Measurements from ENCODE around the gene MBNL3. TPM values are rescaled to one million over a fixed set of nuclear protein-coding genes. Genes with fewer than 3 reads are reported as not detected.

Gene MBNL3
- total and polyA plus RNA-seq, 3 experiments from 2014 or later: 27.8 to 31.2 (median 31.1) TPM

DNA sequence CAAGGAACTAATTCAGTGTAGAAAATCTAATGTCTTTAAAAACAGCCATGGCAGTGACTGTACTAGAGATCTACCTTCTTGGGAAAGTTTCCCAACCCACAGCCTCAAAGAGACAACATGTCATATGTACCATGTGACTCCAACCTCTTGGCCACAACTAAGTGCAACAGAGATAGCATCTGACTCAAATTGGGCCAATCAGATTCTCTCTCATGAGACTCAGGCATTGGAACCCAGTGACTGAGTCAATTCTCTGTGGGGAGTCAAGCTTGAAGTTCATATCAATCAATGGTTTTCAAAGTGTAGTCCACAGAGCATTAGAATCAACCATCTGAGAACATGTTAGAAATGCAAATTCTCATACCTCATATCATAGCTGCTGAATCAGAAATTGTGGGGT lies 123.3 kb downstream of the MBNL3 start:
- no peak overlapping the region for H3K27ac Mint-ChIP-seq
- ChIA-PET POLR2A (no interaction called here), CTCF (no interaction called here)
- no peaks in the 10 kb centered on the region for H3K9me3 Mint-ChIP-seq
- peaks cover 0 to 2% of the 10 kb centered on the region in 2 donors for H3K27me3 Mint-ChIP-seq
- no peak for DNase-seq
- peaks cover 0 to 4% (median 0%) of the 10 kb centered on the region in 3 donors for H3K4me1 Mint-ChIP-seq
- no peak overlapping the region for H3K4me3 ChIP-seq (ENCODE audit: low read length)
- H3K27ac ChIP-seq (ENCODE audit: low read depth, low read length): no peak overlapping the region
- H3K4me3 Mint-ChIP-seq: no peak overlapping the region
- no peaks in the 10 kb centered on the region for H3K27me3 ChIP-seq (ENCODE audit: insufficient read depth, low read length, poor library complexity, severe bottlenecking)
- H3K9me3 ChIP-seq (ENCODE audit: low read length): no peaks in the 10 kb centered on the region
- no peaks in the 10 kb centered on the region for H3K4me1 ChIP-seq (ENCODE audit: insufficient read depth, low read length)
- H3K36me3 ChIP-seq (ENCODE audit: insufficient read depth, low read length): no peaks in the 10 kb centered on the region
- H3K36me3 Mint-ChIP-seq: peaks cover 0 to 1% (median 0%) of the 10 kb centered on the region in 3 donors

DNA sequence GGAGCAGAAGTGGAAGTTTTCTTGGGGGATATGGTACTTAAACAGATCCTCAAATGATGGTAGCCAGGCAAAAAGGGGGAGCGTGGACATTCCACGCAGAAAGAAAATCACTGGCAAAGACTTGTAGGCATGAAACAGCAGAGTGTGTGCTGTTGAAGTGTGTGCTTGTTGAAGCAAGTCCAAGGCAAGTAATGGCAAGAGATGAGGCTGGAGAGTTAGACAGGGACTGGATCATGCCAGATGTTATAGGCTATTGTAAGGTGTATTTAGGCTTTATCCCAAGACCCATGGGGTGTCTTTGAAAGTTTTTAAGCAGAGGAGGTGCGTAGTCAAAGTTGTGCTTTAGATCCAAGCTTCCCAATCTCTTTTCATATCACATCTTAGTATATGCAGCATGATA lies 124.5 kb downstream of the MBNL3 start:
- Mint-ChIP-seq H3K27ac (no peak overlapping the region), H3K4me3 (no peak overlapping the region), H3K4me1 (peaks cover 0 to 4% (median 0%) of the 10 kb centered on the region in 3 donors), H3K27me3 (peaks cover 0 to 5% of the 10 kb centered on the region in 2 donors), H3K36me3 (peaks cover 0 to 1% (median 0%) of the 10 kb centered on the region in 3 donors), H3K9me3 (no peaks in the 10 kb centered on the region)
- no peaks in the 10 kb centered on the region for H3K36me3 ChIP-seq (ENCODE audit: insufficient read depth, low read length)
- no peaks in the 10 kb centered on the region for H3K4me1 ChIP-seq (ENCODE audit: insufficient read depth, low read length)
- no peaks in the 10 kb centered on the region for H3K27me3 ChIP-seq (ENCODE audit: insufficient read depth, low read length, poor library complexity, severe bottlenecking)
- H3K27ac ChIP-seq (ENCODE audit: low read depth, low read length): no peak overlapping the region
- DNase-seq: no peak
- H3K4me3 ChIP-seq (ENCODE audit: low read length): no peak overlapping the region
- CTCF ChIA-PET: no interaction called here
- POLR2A ChIA-PET: no interaction called here
- H3K9me3 ChIP-seq (ENCODE audit: low read length): no peaks in the 10 kb centered on the region

DNA sequence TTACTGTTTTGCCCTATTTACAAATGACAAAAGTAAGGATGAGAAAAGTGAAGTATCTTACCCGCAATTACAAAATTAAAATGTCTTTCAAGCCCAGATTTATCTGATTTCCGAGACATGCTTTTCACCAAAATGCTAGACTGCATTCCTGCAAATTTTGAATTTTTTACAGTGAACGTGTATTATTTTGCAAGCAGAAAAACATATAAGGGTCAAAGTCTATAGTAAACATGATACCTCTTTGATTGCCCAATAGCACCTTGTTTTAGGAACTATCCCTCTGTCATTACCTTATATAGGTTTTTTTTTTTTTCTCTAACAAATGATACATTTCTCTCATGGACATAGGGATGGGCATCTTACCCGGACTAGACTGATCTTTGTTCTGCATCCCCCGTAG lies 135.4 kb downstream of the MBNL3 start:
- Mint-ChIP-seq H3K27me3 (peaks cover 0 to 2% of the 10 kb centered on the region in 2 donors), H3K9me3 (no peaks in the 10 kb centered on the region), H3K36me3 (no peaks in the 10 kb centered on the region), H3K4me1 (no peaks in the 10 kb centered on the region), H3K4me3 (no peak overlapping the region), H3K27ac (no peak overlapping the region)
- ChIA-PET POLR2A (no interaction called here), CTCF (no interaction called here)
- Histone ChIP-seq H3K27ac (ENCODE audit: low read depth, low read length) (no peak overlapping the region), H3K36me3 (ENCODE audit: insufficient read depth, low read length) (no peaks in the 10 kb centered on the region), H3K27me3 (ENCODE audit: insufficient read depth, low read length, poor library complexity, severe bottlenecking) (no peaks in the 10 kb centered on the region), H3K9me3 (ENCODE audit: low read length) (no peaks in the 10 kb centered on the region), H3K4me3 (ENCODE audit: low read length) (no peak overlapping the region), H3K4me1 (ENCODE audit: insufficient read depth, low read length) (no peaks in the 10 kb centered on the region)
- no peak for DNase-seq

DNA sequence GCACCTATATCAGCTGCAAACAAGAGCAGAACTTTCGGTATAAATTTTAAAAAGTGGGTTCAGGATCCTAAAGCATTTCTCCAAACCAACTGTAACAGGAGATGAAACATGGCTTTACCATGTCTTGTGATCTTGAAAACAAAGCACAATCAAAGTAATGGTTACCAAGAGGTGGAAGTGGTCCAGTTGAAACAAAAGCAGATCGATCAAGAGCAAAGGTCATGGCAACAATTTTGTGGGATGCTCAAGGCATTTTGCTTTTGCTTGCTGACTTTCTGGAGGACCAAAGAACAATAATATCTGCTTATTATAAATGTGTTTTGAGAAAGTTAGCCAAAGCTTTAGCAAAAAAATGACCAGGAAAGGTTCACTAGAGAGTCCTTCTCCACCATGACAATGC lies 152.7 kb downstream of the MBNL3 start:
- peaks cover 0 to 5% (median 0%) of the 10 kb centered on the region in 5 donors for H3K9me3 Mint-ChIP-seq
- no peaks in the 10 kb centered on the region for H3K4me1 ChIP-seq (ENCODE audit: insufficient read depth, low read length)
- H3K36me3 ChIP-seq (ENCODE audit: insufficient read depth, low read length): no peaks in the 10 kb centered on the region
- H3K4me3 Mint-ChIP-seq: no peak overlapping the region
- no peaks in the 10 kb centered on the region for H3K27me3 ChIP-seq (ENCODE audit: insufficient read depth, low read length, poor library complexity, severe bottlenecking)
- H3K9me3 ChIP-seq (ENCODE audit: low read length): no peaks in the 10 kb centered on the region
- peaks cover 2 to 9% (median 8%) of the 10 kb centered on the region in 3 donors for H3K4me1 Mint-ChIP-seq
- no peak overlapping the region for H3K27ac Mint-ChIP-seq
- CTCF ChIA-PET: no interaction called here
- H3K27ac ChIP-seq (ENCODE audit: low read depth, low read length): no peak overlapping the region
- no peak overlapping the region for H3K4me3 ChIP-seq (ENCODE audit: low read length)
- DNase-seq: no peak
- peaks cover 0 to 6% (median 0%) of the 10 kb centered on the region in 3 donors for H3K36me3 Mint-ChIP-seq
- POLR2A ChIA-PET: no interaction called here
- peaks cover 0 to 8% of the 10 kb centered on the region in 2 donors for H3K27me3 Mint-ChIP-seq

DNA sequence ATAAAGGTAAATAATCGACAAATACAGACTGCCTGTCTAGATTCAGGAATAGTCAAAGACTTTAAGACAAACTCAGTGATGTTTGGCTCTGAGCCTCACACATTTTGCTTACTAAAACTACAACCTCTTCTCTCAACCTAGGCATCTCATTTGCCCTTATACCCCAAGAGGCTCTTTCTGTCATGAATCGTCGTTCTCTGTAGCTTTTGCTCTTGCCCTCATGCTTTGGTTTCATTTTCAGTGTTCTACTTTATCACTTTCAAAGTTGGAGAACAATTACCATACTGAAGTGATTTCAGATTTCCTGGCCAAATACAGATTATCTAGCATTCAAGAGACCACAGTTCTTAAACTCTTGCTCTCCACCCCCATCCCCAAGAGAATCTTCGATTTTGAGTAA lies 155.5 kb downstream of the MBNL3 start:
- Mint-ChIP-seq H3K36me3 (peaks cover 0 to 1% (median 0%) of the 10 kb centered on the region in 3 donors), H3K4me1 (peaks cover 2 to 9% (median 8%) of the 10 kb centered on the region in 3 donors), H3K9me3 (peaks cover 0 to 2% (median 0%) of the 10 kb centered on the region in 5 donors), H3K27ac (peak overlapping the region in 1 of 8 donors; percentile 50), H3K27me3 (peaks cover 0 to 4% of the 10 kb centered on the region in 2 donors), H3K4me3 (peak overlapping the region in 2 of 7 donors; percentile 11 to 52)
- Histone ChIP-seq H3K27me3 (ENCODE audit: insufficient read depth, low read length, poor library complexity, severe bottlenecking) (no peaks in the 10 kb centered on the region), H3K4me1 (ENCODE audit: insufficient read depth, low read length) (no peaks in the 10 kb centered on the region), H3K9me3 (ENCODE audit: low read length) (no peaks in the 10 kb centered on the region), H3K36me3 (ENCODE audit: insufficient read depth, low read length) (no peaks in the 10 kb centered on the region), H3K4me3 (ENCODE audit: low read length) (no peak overlapping the region), H3K27ac (ENCODE audit: low read depth, low read length) (no peak overlapping the region)
- CTCF ChIA-PET: no interaction called here
- POLR2A ChIA-PET: no interaction called here
- DNase-seq: no peak

DNA sequence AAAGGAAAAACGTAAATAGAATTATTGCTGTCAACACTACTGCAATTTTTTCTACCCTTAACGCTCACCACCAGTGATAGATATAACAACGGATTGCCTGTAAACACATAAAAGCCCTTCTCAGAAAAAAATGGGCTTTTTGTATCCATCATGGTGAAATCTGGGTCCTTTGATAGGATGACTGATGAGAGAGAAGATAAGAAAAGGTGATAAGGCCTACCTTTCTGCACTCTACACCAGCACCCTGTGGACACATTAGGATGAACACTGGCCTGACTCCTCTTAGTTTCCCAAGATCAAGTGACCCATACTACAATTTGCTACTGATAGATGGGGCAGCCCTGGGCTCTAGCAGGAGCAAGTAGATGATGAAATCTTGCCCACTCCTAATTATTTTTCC lies 157.3 kb downstream of the MBNL3 start:
- Mint-ChIP-seq H3K9me3 (peaks cover 0 to 6% (median 2%) of the 10 kb centered on the region in 5 donors), H3K27me3 (peaks cover 0 to 4% of the 10 kb centered on the region in 2 donors), H3K4me1 (peaks cover 2 to 9% (median 8%) of the 10 kb centered on the region in 3 donors), H3K27ac (no peak overlapping the region), H3K36me3 (peaks cover 0 to 3% (median 1%) of the 10 kb centered on the region in 3 donors), H3K4me3 (peak overlapping the region in 1 of 7 donors; percentile 32)
- ChIA-PET POLR2A (no interaction called here), CTCF (no interaction called here)
- Histone ChIP-seq H3K9me3 (ENCODE audit: low read length) (no peaks in the 10 kb centered on the region), H3K27me3 (ENCODE audit: insufficient read depth, low read length, poor library complexity, severe bottlenecking) (no peaks in the 10 kb centered on the region), H3K36me3 (ENCODE audit: insufficient read depth, low read length) (no peaks in the 10 kb centered on the region), H3K4me3 (ENCODE audit: low read length) (no peak overlapping the region), H3K27ac (ENCODE audit: low read depth, low read length) (no peak overlapping the region), H3K4me1 (ENCODE audit: insufficient read depth, low read length) (no peaks in the 10 kb centered on the region)
- no peak for DNase-seq

DNA sequence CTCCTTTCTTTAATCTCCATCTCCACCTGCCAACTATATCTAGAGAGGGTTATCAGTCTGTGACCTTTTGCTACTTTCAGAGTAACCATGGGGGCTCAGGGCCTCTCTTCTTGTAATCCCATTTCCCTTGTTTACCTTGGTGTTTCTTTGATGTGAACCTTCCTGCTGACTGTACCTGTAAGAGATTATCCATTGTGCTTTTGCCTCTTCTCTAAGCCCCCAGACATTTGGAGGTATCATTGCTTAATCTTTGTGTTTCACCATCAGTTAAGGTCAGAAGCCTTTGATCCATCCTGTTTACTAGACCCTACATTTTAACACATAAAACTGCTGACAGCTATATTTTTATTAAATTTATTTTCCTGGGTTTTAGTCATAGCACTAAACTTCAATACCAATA lies 157.8 kb downstream of the MBNL3 start:
- H3K36me3 Mint-ChIP-seq: peaks cover 0 to 6% (median 1%) of the 10 kb centered on the region in 3 donors
- no peak overlapping the region for H3K27ac ChIP-seq (ENCODE audit: low read depth, low read length)
- H3K4me1 Mint-ChIP-seq: peaks cover 2 to 9% (median 8%) of the 10 kb centered on the region in 3 donors
- no peak overlapping the region for H3K4me3 ChIP-seq (ENCODE audit: low read length)
- no peaks in the 10 kb centered on the region for H3K36me3 ChIP-seq (ENCODE audit: insufficient read depth, low read length)
- no peak overlapping the region for H3K4me3 Mint-ChIP-seq
- no peaks in the 10 kb centered on the region for H3K9me3 ChIP-seq (ENCODE audit: low read length)
- H3K27ac Mint-ChIP-seq: no peak overlapping the region
- peaks cover 0 to 4% of the 10 kb centered on the region in 2 donors for H3K27me3 Mint-ChIP-seq
- DNase-seq: no peak
- no peaks in the 10 kb centered on the region for H3K4me1 ChIP-seq (ENCODE audit: insufficient read depth, low read length)
- peaks cover 0 to 7% (median 2%) of the 10 kb centered on the region in 5 donors for H3K9me3 Mint-ChIP-seq
- POLR2A ChIA-PET: no interaction called here
- H3K27me3 ChIP-seq (ENCODE audit: insufficient read depth, low read length, poor library complexity, severe bottlenecking): no peaks in the 10 kb centered on the region
- CTCF ChIA-PET: no interaction called here

DNA sequence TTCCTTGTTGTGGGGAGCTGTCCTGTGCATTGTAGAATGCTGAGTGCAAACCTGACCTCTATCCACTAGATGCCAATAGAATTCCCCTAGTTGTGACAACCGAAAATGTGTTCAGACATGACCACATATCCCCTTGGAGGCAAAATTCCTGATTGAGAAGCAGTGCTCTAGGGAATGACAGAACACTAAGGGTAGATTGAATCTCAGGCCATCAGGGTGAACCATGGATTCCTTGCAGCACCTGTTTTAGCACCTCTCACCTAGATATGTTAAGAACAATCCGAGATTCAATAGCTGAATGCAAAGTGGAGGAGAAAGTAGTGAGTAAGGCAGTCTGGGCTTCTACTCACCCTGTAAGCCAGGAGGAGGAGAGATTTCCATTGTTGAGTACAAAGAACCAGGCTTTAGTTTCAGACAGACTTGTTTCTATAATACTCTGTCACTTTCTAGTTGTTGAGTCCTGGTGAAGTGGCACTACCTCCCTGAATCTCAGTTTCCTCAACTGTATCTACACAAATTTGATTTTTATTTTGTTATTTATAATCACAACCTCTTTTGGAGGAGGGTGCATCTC lies 158.6 kb downstream of the MBNL3 start:
- peaks cover 0 to 6% of the 10 kb centered on the region in 2 donors for H3K27me3 Mint-ChIP-seq
- Histone ChIP-seq H3K4me1 (ENCODE audit: insufficient read depth, low read length) (no peaks in the 10 kb centered on the region), H3K27me3 (ENCODE audit: insufficient read depth, low read length, poor library complexity, severe bottlenecking) (no peaks in the 10 kb centered on the region), H3K4me3 (ENCODE audit: low read length) (no peak overlapping the region), H3K36me3 (ENCODE audit: insufficient read depth, low read length) (no peaks in the 10 kb centered on the region), H3K27ac (ENCODE audit: low read depth, low read length) (no peak overlapping the region), H3K9me3 (ENCODE audit: low read length) (no peaks in the 10 kb centered on the region)
- ChIA-PET POLR2A (no interaction called here), CTCF (no interaction called here)
- peaks cover 2 to 9% (median 8%) of the 10 kb centered on the region in 3 donors for H3K4me1 Mint-ChIP-seq
- peaks cover 0 to 11% (median 2%) of the 10 kb centered on the region in 5 donors for H3K9me3 Mint-ChIP-seq
- no peak overlapping the region for H3K27ac Mint-ChIP-seq
- no peak overlapping the region for H3K4me3 Mint-ChIP-seq
- DNase-seq: no peak
- H3K36me3 Mint-ChIP-seq: peaks cover 0 to 10% (median 1%) of the 10 kb centered on the region in 3 donors
